Mammary epithelial cell (primary cell): ENCODE data around the gene CPEB3.

Experiments
- EZH2 ChIP-seq: IDR thresholded peaks from 2 replicates; pipeline ENCODE4 v1.6.1; 2012; ENCODE audit warnings: low read length, inconsistent platforms, borderline replicate concordance
- TF ChIP-seq, protein P1 (sequence below), 2 donors: IDR thresholded peaks in 1 of 2; conservative IDR thresholded peaks in 1 of 2; 2 replicates each; pipeline ENCODE4 v1.5.1; 2011 to 2012; ENCODE audit warnings: inconsistent platforms in 2 of 2, low read length in 2 of 2, mild to moderate bottlenecking in 2 of 2, control low read depth in 1 of 2, low read depth in 1 of 2; ENCODE audit not compliant: insufficient read depth in 1 of 2; ENCODE audit errors: extremely low read depth in 1 of 2

DNA sequence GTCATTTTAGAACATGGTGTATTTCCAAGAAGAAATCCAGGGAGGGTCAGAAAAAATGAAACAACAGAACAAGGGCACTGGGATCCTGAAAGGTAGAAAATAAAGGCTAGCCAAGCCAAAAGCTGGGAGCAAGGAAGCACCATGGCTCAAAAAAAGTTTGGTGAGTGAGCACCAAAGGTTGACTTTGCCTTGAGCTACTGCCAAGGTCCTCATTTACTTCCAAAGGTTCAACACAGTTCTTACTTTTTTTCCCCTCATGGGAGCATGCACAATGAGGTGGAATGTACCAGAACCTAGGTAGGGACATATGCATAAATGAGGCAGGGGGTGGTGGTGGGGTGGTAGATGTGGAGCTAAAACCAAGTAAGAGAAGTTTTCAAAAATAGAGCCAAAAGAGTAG is 182.8 kb downstream of the CPEB3 start:
- TF ChIP-seq, protein P1, sequence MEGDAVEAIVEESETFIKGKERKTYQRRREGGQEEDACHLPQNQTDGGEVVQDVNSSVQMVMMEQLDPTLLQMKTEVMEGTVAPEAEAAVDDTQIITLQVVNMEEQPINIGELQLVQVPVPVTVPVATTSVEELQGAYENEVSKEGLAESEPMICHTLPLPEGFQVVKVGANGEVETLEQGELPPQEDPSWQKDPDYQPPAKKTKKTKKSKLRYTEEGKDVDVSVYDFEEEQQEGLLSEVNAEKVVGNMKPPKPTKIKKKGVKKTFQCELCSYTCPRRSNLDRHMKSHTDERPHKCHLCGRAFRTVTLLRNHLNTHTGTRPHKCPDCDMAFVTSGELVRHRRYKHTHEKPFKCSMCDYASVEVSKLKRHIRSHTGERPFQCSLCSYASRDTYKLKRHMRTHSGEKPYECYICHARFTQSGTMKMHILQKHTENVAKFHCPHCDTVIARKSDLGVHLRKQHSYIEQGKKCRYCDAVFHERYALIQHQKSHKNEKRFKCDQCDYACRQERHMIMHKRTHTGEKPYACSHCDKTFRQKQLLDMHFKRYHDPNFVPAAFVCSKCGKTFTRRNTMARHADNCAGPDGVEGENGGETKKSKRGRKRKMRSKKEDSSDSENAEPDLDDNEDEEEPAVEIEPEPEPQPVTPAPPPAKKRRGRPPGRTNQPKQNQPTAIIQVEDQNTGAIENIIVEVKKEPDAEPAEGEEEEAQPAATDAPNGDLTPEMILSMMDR (conservative IDR thresholded peaks at IDR 0.05 in 1 of 2, IDR thresholded peaks at IDR 0.05 in 1 of 2; ENCODE audit: extremely low read depth in 1 of 2, insufficient read depth in 1 of 2, low read depth in 1 of 2, low read length in 2 of 2): no peak
- TF ChIP-seq EZH2: no peak
